Spleen (tissue), 11 donors: Measurements from ENCODE around the gene DMWD. TPM values are rescaled to one million over a fixed set of nuclear protein-coding genes. Genes with fewer than 3 reads are reported as not detected.

Experiments
- DNase-seq: peaks from one replicate; pipeline ENCODE4 v3.0.0-alpha.2; 2020
- H3K27ac ChIP-seq, 8 donors: fragments of 200-600 bp; sonication (generic) in 7 of 8; 1 replicate in 4 of 8; 2 replicates in 4 of 8; pipeline versions ENCODE4 v1.5.0 to v1.8.0; 2016 to 2021; ENCODE audit warnings: inconsistent platforms in 4 of 8, mild to moderate bottlenecking in 4 of 8, moderate library complexity in 1 of 8
- H3K27me3 ChIP-seq, 7 donors: fragments of 200-600 bp; sonication (generic) in 6 of 7; replicated peaks in 1 of 7; 1 replicate in 4 of 7; 2 replicates in 3 of 7; pipeline versions ENCODE4 v1.5.0 to v1.8.0; 2016 to 2021; ENCODE audit warnings: inconsistent platforms in 3 of 7, mild to moderate bottlenecking in 1 of 7
- H3K36me3 ChIP-seq, 6 donors: fragments of 200-600 bp; sonication (generic) in 5 of 6; 1 replicate in 4 of 6; 2 replicates in 2 of 6; pipeline versions ENCODE4 v1.5.0 to v1.8.0; 2016 to 2021; ENCODE audit warnings: inconsistent platforms in 2 of 6
- H3K4me1 ChIP-seq, 6 donors: fragments of 200-600 bp; sonication (generic) in 5 of 6; 1 replicate in 3 of 6; 2 replicates in 3 of 6; pipeline versions ENCODE4 v1.5.0 to v1.8.0; 2016 to 2021; ENCODE audit warnings: inconsistent platforms in 3 of 6
- H3K4me3 ChIP-seq, 8 donors: fragments of 200-600 bp; sonication (generic) in 7 of 8; 1 replicate in 4 of 8; 2 replicates in 4 of 8; pipeline versions ENCODE4 v1.5.0 to v1.8.0; 2016 to 2021; ENCODE audit warnings: inconsistent platforms in 4 of 8, mild to moderate bottlenecking in 4 of 8, moderate library complexity in 2 of 8
- H3K9me3 ChIP-seq, 8 donors: fragments of 200-600 bp; sonication (generic) in 7 of 8; 1 replicate in 4 of 8; 2 replicates in 4 of 8; pipeline versions ENCODE4 v1.5.0 to v1.8.0; 2016 to 2021; ENCODE audit warnings: inconsistent platforms in 4 of 8
- CTCF ChIP-seq, 11 experiments: fragments of 200-600 bp in 7 of 11; fragments of 450-650 bp in 4 of 11; sonication (generic) in 4 of 11; IDR thresholded peaks in 8 of 11; conservative IDR thresholded peaks in 3 of 11; 1 replicate in 7 of 11; 2 replicates in 4 of 11; pipeline versions ENCODE4 v1.4.0 to v1.8.0; 2016 to 2021; ENCODE audit warnings: antibody characterized with exemption in 11 of 11, inconsistent platforms in 4 of 11, mild to moderate bottlenecking in 1 of 11
- POLR2A ChIP-seq, 3 donors: fragments of 450-650 bp; IDR thresholded peaks; one replicate each; pipeline ENCODE4 v1.5.1; 2017; ENCODE audit warnings: antibody characterized with exemption in 3 of 3, mild to moderate bottlenecking in 1 of 3
- POLR2AphosphoS5 ChIP-seq, 3 donors: sonication (generic); formaldehyde crosslinking; IDR thresholded peaks; one replicate each; pipeline ENCODE4 v1.5.1; 2017; ENCODE audit warnings: antibody characterized with exemption in 3 of 3
- WGBS, 5 donors: extraction: QIAGEN DNeasy Blood & Tissue Kit in 3 of 5; methylation state at CpG; one replicate each; pipeline versions ENCODE4 v1.1.5 to v1.1.7; 2013 to 2018; 5-methylcytosine and 5-hydroxymethylcytosine counted together
- intact Hi-C: fragments of 100-400 bp; cut with DNase I; formaldehyde crosslinking; loops from one replicate; pipeline ENCODE4 v1.15.0; 2023; ENCODE audit warnings: low total_unique reads
- polyA plus RNA-seq, 3 donors: library from polyadenylated mRNA; stranded (reverse); fragments of 200-250 nt; gene quantifications; one replicate each; pipeline ENCODE4 v1.2.1, GENCODE V29; 2013
- total RNA-seq, 7 donors: library from RNA; depleted of rRNA in 3 of 7; stranded (reverse); fragments of >200 nt in 3 of 7; fragmentation: NEBNext Ultra II Directional in 4 of 7; extraction: Animal tissue kit (Norgen Biotek cat#: 25700) in 4 of 7; gene quantifications; one replicate each; pipeline versions ENCODE4 v1.1.0 to v1.2.1, GENCODE V29; 2016 to 2021
- donor health status: healthy with polysubstance abuse.
- donor health status: DM: no; HTN: no; CAD: no; lungs with moderate emphysema.
- donor health status: DM: no; HTN: no; CAD: no.
- donor health status: Bipolar disorder and iron deficiency.
- donor health status: healthy.
- donor health status: DM: no; HTN: no; CAD: no.
- donor health status: DM: yes; HTN: yes; CAD: no.

Gene DMWD
- total and polyA plus RNA-seq, 10 donors = 6.4 to 57.0 (median 42.6) TPM

GRCh38 chr19:45768984-45769782, 23.5 kb downstream of the DMWD start, which contains the start of gene SIX5:
SIX5 (minus strand) TSS chr19:45769252; CDS start chr19:45768844, 408 bp downstream.
- peaks cover 3 to 72% (median 45%) of the 10 kb centered on the region in 6 donors for H3K4me1 ChIP-seq
- peaks cover 0 to 9% (median 0%) of the 10 kb centered on the region in 6 donors for H3K36me3 ChIP-seq
- DNase-seq = peak; percentile 97
- peak within 1 kb of the TSS; percentile 49 to 86 (median 80) for H3K4me3 ChIP-seq
- no peak for TF ChIP-seq CTCF (IDR thresholded peaks at IDR 0.05 in 8 of 11, conservative IDR thresholded peaks at IDR 0.05 in 3 of 11)
- peak; percentile 90 to 94 (median 94) for TF ChIP-seq POLR2AphosphoS5 (IDR thresholded peaks at IDR 0.05)
- TF ChIP-seq POLR2A (IDR thresholded peaks at IDR 0.05) = peak; percentile 43 to 79 (median 57)
- peaks cover 0 to 82% (median 11%) of the 10 kb centered on the region in 7 donors for H3K27me3 ChIP-seq
- 1 to 2% (median 1%) methylated on average over 49 to 70 of the region's 70 CpGs for WGBS, 5 donors
- intact Hi-C loops = no loop called here
- no peaks in the 10 kb centered on the region for H3K9me3 ChIP-seq
- H3K27ac ChIP-seq = peak within 1 kb of the TSS; percentile 70 to 90 (median 88)

GRCh38 chr19:45768655-45768983, 24.0 kb downstream of the DMWD start:
- no peaks in the 10 kb centered on the region for H3K9me3 ChIP-seq
- H3K4me3 ChIP-seq = peak overlapping the region; percentile 49 to 86 (median 80)
- H3K27me3 ChIP-seq = peaks cover 0 to 88% (median 11%) of the 10 kb centered on the region in 7 donors
- peaks cover 3 to 75% (median 46%) of the 10 kb centered on the region in 6 donors for H3K4me1 ChIP-seq
- peaks cover 0 to 9% (median 0%) of the 10 kb centered on the region in 6 donors for H3K36me3 ChIP-seq
- H3K27ac ChIP-seq = peak overlapping the region; percentile 67 to 90 (median 88)
- TF ChIP-seq POLR2AphosphoS5 (IDR thresholded peaks at IDR 0.05) (no peak), POLR2A (IDR thresholded peaks at IDR 0.05) (no peak), CTCF (IDR thresholded peaks at IDR 0.05 in 8 of 11, conservative IDR thresholded peaks at IDR 0.05 in 3 of 11) (no peak)
- DNase-seq = peak; percentile 89
- 0 to 1% (median 0%) methylated on average over 18 to 33 of the region's 33 CpGs for WGBS, 5 donors
- intact Hi-C loops = no loop called here

GRCh38 chr19:45767881-45768654, 24.6 kb downstream of the DMWD start:
- Histone ChIP-seq H3K27me3 (peaks cover 0 to 92% (median 11%) of the 10 kb centered on the region in 7 donors), H3K36me3 (peaks cover 0 to 7% (median 0%) of the 10 kb centered on the region in 6 donors), H3K9me3 (no peaks in the 10 kb centered on the region), H3K4me3 (peak overlapping the region; percentile 49 to 86 (median 80)), H3K4me1 (peaks cover 3 to 75% (median 46%) of the 10 kb centered on the region in 6 donors), H3K27ac (peak overlapping the region; percentile 67 to 90 (median 88))
- no peak for TF ChIP-seq POLR2A (IDR thresholded peaks at IDR 0.05)
- no peak for TF ChIP-seq CTCF (IDR thresholded peaks at IDR 0.05 in 8 of 11, conservative IDR thresholded peaks at IDR 0.05 in 3 of 11)
- peak; percentile 8 to 59 (median 52) for TF ChIP-seq POLR2AphosphoS5 (IDR thresholded peaks at IDR 0.05)
- DNase-seq = peak; percentile 86
- WGBS, 5 donors = 2 to 4% (median 2%) methylated on average over 22 to 102 of the region's 102 CpGs
- intact Hi-C loops = no loop called here
